Activated gamma-delta T cell treated with Interleukin-2 at 50 U/mL for 16 hours (primary cell): Measurements from ENCODE around the gene RUNX3.

Experiments used
- DNase-seq: peaks from one replicate; pipeline ENCODE4 v3.0.0-alpha.2; 2020

RUNX3 gene

GRCh38 chr1:24928689-24929397, 1.2 kb downstream of the RUNX3 start:
- DNase-seq: peak; percentile 54

- no peak for DNase-seq
These were observed 1.9 kb downstream of the RUNX3 start for GRCh38 chr1:24927988-24928688.

GRCh38 chr1:24927473-24927872, 2.6 kb downstream of the RUNX3 start:
- no peak for DNase-seq

GRCh38 chr1:24926563-24927249, 3.4 kb downstream of the RUNX3 start:
- DNase-seq: no peak

GRCh38 chr1:24925963-24926362, 4.1 kb downstream of the RUNX3 start:
- DNase-seq: no peak

- DNase-seq: peak; percentile 83
These were observed 4.8 kb downstream of the RUNX3 start for GRCh38 chr1:24925082-24925779.

- no peak for DNase-seq
These were observed 6.5 kb downstream of the RUNX3 start for GRCh38 chr1:24923485-24924113.

GRCh38 chr1:24921938-24922662, 8.0 kb downstream of the RUNX3 start:
- DNase-seq: no peak

- DNase-seq: no peak
These were observed 8.7 kb downstream of the RUNX3 start for GRCh38 chr1:24921412-24921811.

- no peak for DNase-seq
These were observed 9.5 kb downstream of the RUNX3 start for GRCh38 chr1:24920533-24920925.

- no peak for DNase-seq
These were observed 10.1 kb downstream of the RUNX3 start for GRCh38 chr1:24919791-24920532.

GRCh38 chr1:24918995-24919605, 11.0 kb downstream of the RUNX3 start:
- no peak for DNase-seq

GRCh38 chr1:24918370-24918769, 11.7 kb downstream of the RUNX3 start:
- no peak for DNase-seq

GRCh38 chr1:24917327-24918074, 12.6 kb downstream of the RUNX3 start:
- no peak for DNase-seq

GRCh38 chr1:24915816-24916602, 14.1 kb downstream of the RUNX3 start:
- no peak for DNase-seq

- no peak for DNase-seq
These were observed 15.6 kb downstream of the RUNX3 start for GRCh38 chr1:24914226-24915069.

GRCh38 chr1:24913616-24914225, 16.4 kb downstream of the RUNX3 start:
- no peak for DNase-seq

GRCh38 chr1:24913274-24913604, 16.8 kb downstream of the RUNX3 start:
- DNase-seq: no peak
